K562 (cell line): ENCODE results near the gene GRIA4. TPM values are rescaled to one million over a fixed set of nuclear protein-coding genes. Genes with fewer than 3 reads are reported as not detected.

Source experiments
- ATAC-seq: fragments of 200-7000 bp; cut with Tn5 transposase; 3 replicates; pipeline ENCODE4 v1.9.1; 2020; ENCODE audit warnings: moderate library complexity
- BruUV-seq: library from RNA; stranded (reverse); fragments of 400-500 nt; replicated peaks from 2 replicates; lab custom pipeline; 2021; lab: Mats Ljungman, UMichigan
- CTCF ChIA-PET: fragments of 300-600 bp; formaldehyde crosslinking; extraction: SDS; loops from one replicate; lab custom pipeline; 2021; ENCODE audit warnings: low intra/inter-chr PET ratio; lab: Yijun Ruan, JAX
- POLR2A ChIA-PET: fragments of 300-600, 350-650 bp; sonication (Branson Sonifier 250); formaldehyde crosslinking; extraction: SDS; loops from one replicate; lab custom pipeline; 2021; ENCODE audit warnings: antibody characterized with exemption, inconsistent platforms; lab: Yijun Ruan, JAX
- DNase-seq, 4 experiments: peaks; one replicate each; pipeline versions ENCODE4 v3.0.0 to v3.0.0-alpha.2; 2011 to 2018; ENCODE audit warnings: low spot score in 3 of 4, mixed read lengths in 3 of 4; ENCODE audit errors: extremely low read depth in 1 of 4
- FAIRE-seq: peaks from 2 replicates; lab custom pipeline; 2011; peaks lifted over from hg19 to GRCh38; lab: Jason Lieb, UNC
- H2AFZ ChIP-seq: 2 replicates; pipeline ENCODE4 v1.6.0; 2011; ENCODE audit warnings: low read depth, low read length, control low read depth, inconsistent platforms
- H3K27ac ChIP-seq: fragments of 200-600 bp; 3 replicates; pipeline ENCODE4 v1.8.0; 2011; ENCODE audit warnings: low read depth, mild to moderate bottlenecking, control low read depth, inconsistent platforms, low read length, moderate library complexity, mixed read lengths; ENCODE audit errors: extremely low read depth
- H3K27me3 ChIP-seq, 2 experiments: fragments of 300-600 bp in 1 of 2; 2 replicates in 1 of 2; 3 replicates in 1 of 2; pipeline versions ENCODE4 v1.6.0 to v1.8.0; 2011; ENCODE audit warnings: inconsistent platforms in 2 of 2, low read length in 2 of 2, mild to moderate bottlenecking in 1 of 2, mixed read lengths in 1 of 2, moderate library complexity in 1 of 2; ENCODE audit not compliant: control insufficient read depth in 2 of 2, insufficient read depth in 2 of 2
- H3K36me3 ChIP-seq: fragments of 300-600 bp; 3 replicates; pipeline ENCODE4 v1.8.0; 2011; ENCODE audit warnings: mild to moderate bottlenecking, low read length, inconsistent platforms; ENCODE audit not compliant: control insufficient read depth, insufficient read depth
- H3K4me1 ChIP-seq, 2 experiments: fragments of 200-600 bp in 1 of 2; replicated peaks in 1 of 2; 2 replicates in 1 of 2; 3 replicates in 1 of 2; pipeline versions ENCODE4 v1.5.1 to v1.8.0; 2011; ENCODE audit warnings: inconsistent platforms in 2 of 2, low read length in 2 of 2, mild to moderate bottlenecking in 1 of 2, mixed read lengths in 1 of 2, moderate library complexity in 1 of 2; ENCODE audit not compliant: control insufficient read depth in 2 of 2, insufficient read depth in 2 of 2
- H3K4me2 ChIP-seq: 2 replicates; pipeline ENCODE4 v1.6.1; 2011; ENCODE audit warnings: low read length, control low read depth, inconsistent platforms, mixed read lengths; ENCODE audit not compliant: insufficient read depth
- H3K4me3 ChIP-seq: fragments of 200-600 bp; sonication (generic), shearing (Covaris generic); 2 replicates; pipeline ENCODE4 v1.5.1; 2016; ENCODE audit warnings: control low read depth, inconsistent platforms
- H3K79me2 ChIP-seq: fragments of 200-600 bp; 3 replicates; pipeline ENCODE4 v1.8.0; 2011; ENCODE audit warnings: low read length, inconsistent platforms; ENCODE audit not compliant: control insufficient read depth, insufficient read depth
- H3K9ac ChIP-seq, 2 experiments: 2 replicates each; pipeline versions ENCODE4 v1.6.0 to v1.6.1; 2011; ENCODE audit warnings: low read depth in 2 of 2, low read length in 2 of 2, control low read depth in 1 of 2, inconsistent platforms in 1 of 2, mild to moderate bottlenecking in 1 of 2, mixed read lengths in 1 of 2; ENCODE audit not compliant: insufficient read depth in 1 of 2
- H3K9me1 ChIP-seq: one replicate; pipeline ENCODE4 v1.6.0; 2011; ENCODE audit warnings: inconsistent platforms, mild to moderate bottlenecking, low read length, moderate library complexity; ENCODE audit not compliant: control insufficient read depth, insufficient read depth
- H3K9me3 ChIP-seq: replicated peaks from 2 replicates; pipeline ENCODE4 v1.5.1; 2011; ENCODE audit warnings: low read depth, low read length, inconsistent platforms; ENCODE audit not compliant: control insufficient read depth, insufficient read depth
- H4K20me1 ChIP-seq: replicated peaks from 2 replicates; pipeline ENCODE4 v1.6.1; 2011; ENCODE audit warnings: low read length, inconsistent platforms, mixed read lengths; ENCODE audit not compliant: control insufficient read depth, insufficient read depth
- EGR1 ChIP-seq: fragments of 450-650 bp; conservative IDR thresholded peaks from 2 replicates; pipeline ENCODE4 v1.6.1; 2017; ENCODE audit warnings: mild to moderate bottlenecking
- ELF2 ChIP-seq: fragments of 250-450 bp; sonication (Bioruptor Pico); IDR thresholded peaks from 2 replicates; pipeline ENCODE4 v1.5.0; 2021; ENCODE audit warnings: mild to moderate bottlenecking
- KDM1A ChIP-seq, 2 experiments: fragments of 450-650 bp; IDR thresholded peaks; 2 replicates each; pipeline ENCODE4 v1.6.1; 2016; ENCODE audit warnings: mild to moderate bottlenecking in 2 of 2
- KDM4B ChIP-seq, 2 experiments: fragments of 450-650 bp in 1 of 2; sonication (generic) in 1 of 2; IDR thresholded peaks; 2 replicates each; pipeline ENCODE4 v1.6.1; 2016 to 2017; ENCODE audit warnings: borderline replicate concordance in 2 of 2, antibody characterized with exemption in 1 of 2, low read depth in 1 of 2, mild to moderate bottlenecking in 1 of 2
- MAFF ChIP-seq: IDR thresholded peaks from 2 replicates; pipeline ENCODE4 v1.6.1; 2012; ENCODE audit warnings: low read length, improper control_type of control experiment
- MIER1 ChIP-seq: fragments of 450-650 bp; IDR thresholded peaks from 2 replicates; pipeline ENCODE4 v1.6.1; 2016; ENCODE audit warnings: antibody characterized with exemption, mild to moderate bottlenecking, low read depth
- NCOR1 ChIP-seq: fragments of 450-650 bp; IDR thresholded peaks from 2 replicates; pipeline ENCODE4 v1.6.1; 2016; ENCODE audit warnings: mild to moderate bottlenecking, moderate library complexity
- POLR3G ChIP-seq: IDR thresholded peaks from 2 replicates; pipeline ENCODE4 v1.6.1; 2011; ENCODE audit not compliant: insufficient read length, insufficient replicate concordance; ENCODE audit errors: extremely low read depth
- POU5F1 ChIP-seq: fragments of 150-350 bp; IDR thresholded peaks from 2 replicates; pipeline ENCODE4 v1.6.1; 2014; ENCODE audit warnings: borderline replicate concordance, low read length, low read depth, mild to moderate bottlenecking; ENCODE audit not compliant: partially characterized antibody
- RBM15 ChIP-seq: fragments of 200-400 bp; formaldehyde crosslinking; IDR thresholded peaks from 2 replicates; pipeline ENCODE4 v1.6.1; 2018; ENCODE audit warnings: mild to moderate bottlenecking, low read length, moderate library complexity; ENCODE audit not compliant: insufficient read depth
- SIN3B ChIP-seq: fragments of 450-650 bp; IDR thresholded peaks from 2 replicates; pipeline ENCODE4 v1.6.1; 2017; ENCODE audit warnings: low read depth, mild to moderate bottlenecking, moderate library complexity
- ZBTB1 ChIP-seq: sonication (generic); formaldehyde crosslinking; IDR thresholded peaks from 2 replicates; pipeline ENCODE4 v1.8.1; 2023; ENCODE audit warnings: missing genetic modification reagents, low read depth, mild to moderate bottlenecking, borderline replicate concordance
- ZFP36 ChIP-seq: fragments of 150-350 bp; IDR thresholded peaks from 2 replicates; pipeline ENCODE4 v1.6.1; 2018; ENCODE audit warnings: low read length, low read depth; ENCODE audit not compliant: partially characterized antibody
- WGBS: fragments of 100-300 bp; shearing (Covaris generic); methylation state at CpG from one replicate; pipeline ENCODE4 v1.1.6; 2016; ENCODE audit warnings: low coverage, mixed read lengths; ENCODE audit not compliant: insufficient coverage; ENCODE audit errors: missing lambda C conversion rate; 5-methylcytosine and 5-hydroxymethylcytosine counted together
- in situ Hi-C: fragments of 300-500 bp; cut with MboI; formaldehyde crosslinking; loops from 4 replicates; pipeline ENCODE4 v1.15.0; 2018; ENCODE audit warnings: inconsistent platforms, mixed read lengths
- intact Hi-C: fragments of 100-400 bp; cut with micrococcal nuclease; formaldehyde crosslinking; loops from 2 replicates; pipeline ENCODE4 v1.14.2; 2022
- polyA plus RNA-seq, 8 experiments: library from polyadenylated mRNA; depleted of rRNA in 4 of 8; stranded (reverse) in 5 of 8; unstranded in 3 of 8; fragments of >200 nt; fragmentation: Nextera tagmentation in 2 of 8; fragmentation: Illumina TruSeq in 1 of 8; extraction: Ambion mirVana in 2 of 8; extraction: Trizol in 1 of 8; gene quantifications; 2 replicates each; pipeline versions ENCODE4 v1.2.1 to v1.2.3, GENCODE V29; 2011 to 2014; ENCODE audit warnings: inconsistent platforms in 1 of 8, missing spikeins in 1 of 8
- total RNA-seq, 7 experiments: library from RNA; depleted of rRNA in 6 of 7; stranded (reverse); fragments of >200 nt in 6 of 7; fragmentation: Illumina TruSeq in 2 of 7; extraction: Trizol in 2 of 7; gene quantifications; 2 replicates each; pipeline versions ENCODE4 v1.2.1 to v1.2.3, GENCODE V29; 2011 to 2021; ENCODE audit warnings: low replicate concordance in 1 of 7
- TF ChIP-seq, protein P1 (sequence below), 3 experiments: fragments of 200-800 bp in 1 of 3; fragments of 250-450 bp in 1 of 3; fragments of 450-650 bp in 1 of 3; sonication (Bioruptor Pico) in 1 of 3; sonication (Bioruptor generic) in 1 of 3; formaldehyde crosslinking in 1 of 3; IDR thresholded peaks; 2 replicates each; pipeline versions ENCODE4 v1.6.1 to v1.8.0; 2016 to 2022; ENCODE audit warnings: mild to moderate bottlenecking in 2 of 3, missing genetic modification characterization in 2 of 3, missing compliant biosample characterization in 1 of 3, moderate library complexity in 1 of 3
- TF ChIP-seq, protein P2 (sequence below): sonication (generic); formaldehyde crosslinking; IDR thresholded peaks from 2 replicates; pipeline ENCODE4 v1.9.0; 2022; ENCODE audit warnings: mild to moderate bottlenecking, missing genetic modification reagents

Gene GRIA4
- total and polyA plus RNA-seq, 9 of the 15 experiments (the other 6 are each of a cell fraction or from before 2014, with no cell fraction given) = not detected

DNA sequence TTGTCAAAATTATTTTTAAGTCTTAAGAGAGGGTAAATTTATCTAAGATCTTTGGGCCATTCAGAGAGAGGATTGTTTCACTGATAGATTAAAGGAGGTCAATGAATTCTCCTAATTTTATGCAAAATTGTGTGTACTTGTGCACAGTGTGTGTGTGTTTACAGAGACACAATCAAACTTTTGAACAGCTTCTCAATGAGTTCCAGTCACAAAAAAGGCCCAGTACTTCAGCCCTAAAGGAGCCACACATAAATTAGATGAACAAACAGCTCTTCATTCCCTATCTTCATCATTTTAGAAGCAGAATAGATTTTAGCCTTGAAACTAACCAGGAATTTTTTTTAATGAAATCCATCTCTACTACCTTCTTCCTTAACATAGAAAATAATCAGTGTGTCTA is 9.7 kb downstream of the GRIA4 start (continued):
- TF ChIP-seq, protein P1, sequence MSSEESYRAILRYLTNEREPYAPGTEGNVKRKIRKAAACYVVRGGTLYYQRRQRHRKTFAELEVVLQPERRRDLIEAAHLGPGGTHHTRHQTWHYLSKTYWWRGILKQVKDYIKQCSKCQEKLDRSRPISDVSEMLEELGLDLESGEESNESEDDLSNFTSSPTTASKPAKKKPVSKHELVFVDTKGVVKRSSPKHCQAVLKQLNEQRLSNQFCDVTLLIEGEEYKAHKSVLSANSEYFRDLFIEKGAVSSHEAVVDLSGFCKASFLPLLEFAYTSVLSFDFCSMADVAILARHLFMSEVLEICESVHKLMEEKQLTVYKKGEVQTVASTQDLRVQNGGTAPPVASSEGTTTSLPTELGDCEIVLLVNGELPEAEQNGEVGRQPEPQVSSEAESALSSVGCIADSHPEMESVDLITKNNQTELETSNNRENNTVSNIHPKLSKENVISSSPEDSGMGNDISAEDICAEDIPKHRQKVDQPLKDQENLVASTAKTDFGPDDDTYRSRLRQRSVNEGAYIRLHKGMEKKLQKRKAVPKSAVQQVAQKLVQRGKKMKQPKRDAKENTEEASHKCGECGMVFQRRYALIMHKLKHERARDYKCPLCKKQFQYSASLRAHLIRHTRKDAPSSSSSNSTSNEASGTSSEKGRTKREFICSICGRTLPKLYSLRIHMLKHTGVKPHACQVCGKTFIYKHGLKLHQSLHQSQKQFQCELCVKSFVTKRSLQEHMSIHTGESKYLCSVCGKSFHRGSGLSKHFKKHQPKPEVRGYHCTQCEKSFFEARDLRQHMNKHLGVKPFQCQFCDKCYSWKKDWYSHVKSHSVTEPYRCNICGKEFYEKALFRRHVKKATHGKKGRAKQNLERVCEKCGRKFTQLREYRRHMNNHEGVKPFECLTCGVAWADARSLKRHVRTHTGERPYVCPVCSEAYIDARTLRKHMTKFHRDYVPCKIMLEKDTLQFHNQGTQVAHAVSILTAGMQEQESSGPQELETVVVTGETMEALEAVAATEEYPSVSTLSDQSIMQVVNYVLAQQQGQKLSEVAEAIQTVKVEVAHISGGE (CRISPR knock-in tag; IDR thresholded peaks at IDR 0.05) = no peak
- no peak for TF ChIP-seq POLR3G
- no peak for TF ChIP-seq EGR1
- TF ChIP-seq POU5F1 = no peak
- TF ChIP-seq, all 486 proteins: peak for 0

DNA sequence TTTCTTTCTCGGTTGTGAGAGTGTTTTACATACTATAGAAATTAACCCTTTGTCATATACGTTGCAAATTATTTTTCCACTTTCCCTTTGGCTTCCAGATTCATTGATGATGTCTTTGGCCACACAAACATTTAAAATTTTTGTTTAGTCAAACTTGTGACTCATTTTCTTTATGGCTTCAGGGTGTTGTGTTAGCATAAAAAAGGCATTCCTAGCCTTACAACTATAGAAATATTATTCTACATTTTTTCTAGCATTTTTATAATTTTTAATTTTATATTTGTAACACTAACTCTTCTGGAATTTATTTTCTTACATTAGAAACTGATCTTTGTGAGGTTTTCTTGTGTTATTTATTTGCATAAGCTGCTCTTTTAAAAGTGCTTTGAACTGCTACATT is 12.1 kb downstream of the GRIA4 start:
- Histone ChIP-seq H3K4me1 (no peaks in the 10 kb centered on the region), H4K20me1 (no peaks in the 10 kb centered on the region), H3K9ac (no peak overlapping the region), H3K9me3 (no peaks in the 10 kb centered on the region; the same call in 1 of the 2 replicates), H3K9me1 (no peaks in the 10 kb centered on the region), H3K79me2 (no peaks in the 10 kb centered on the region), H3K4me2 (no peak overlapping the region), H3K27me3 (no peaks in the 10 kb centered on the region), H3K36me3 (no peaks in the 10 kb centered on the region), H3K27ac (no peak overlapping the region), H2AFZ (no peak overlapping the region), H3K4me3 (no peak overlapping the region)
- DNase-seq = no peak
- TF ChIP-seq ZBTB1 (CRISPR knock-in tag) (no peak), NCOR1 (no peak), ZFP36 (no peak), SIN3B (no peak), KDM1A (IDR thresholded peaks at IDR 0.05) (no peak), KDM4B (IDR thresholded peaks at IDR 0.05; ENCODE audit: borderline replicate concordance in 2 of 2, low read depth in 1 of 2) (no peak), MIER1 (no peak), RBM15 (no peak), ELF2 (CRISPR knock-in tag) (no peak), MAFF (no peak)
- TF ChIP-seq, protein P2, sequence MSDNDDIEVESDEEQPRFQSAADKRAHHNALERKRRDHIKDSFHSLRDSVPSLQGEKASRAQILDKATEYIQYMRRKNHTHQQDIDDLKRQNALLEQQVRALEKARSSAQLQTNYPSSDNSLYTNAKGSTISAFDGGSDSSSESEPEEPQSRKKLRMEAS (CRISPR knock-in tag) = no peak
- ChIA-PET POLR2A (no interaction called here), CTCF (no interaction called here)
- FAIRE-seq = no peak
- BruUV-seq = no TSS peak
- no peak for ATAC-seq
- 0% methylated on average over 2 of the region's 2 CpGs for WGBS
- intact Hi-C loops = no loop called here
- in situ Hi-C loops = no loop called here
